Ectodermal cell (in vitro differentiated cells): ENCODE measurements around the gene BNC2.
"Not testable (repeated sequence)": the region's sequence is repeated elsewhere in the genome, so short reads cannot be mapped to it uniquely, and the experiment has no call there.

Experiments used
- H3K27ac ChIP-seq: 2 replicates; pipeline ENCODE4 v1.7.0; 2013; ENCODE audit warnings: mild to moderate bottlenecking, low read depth, low read length; ENCODE audit not compliant: insufficient read depth, poor library complexity, severe bottlenecking
- H3K27me3 ChIP-seq: 2 replicates; pipeline ENCODE4 v1.7.0; 2013; ENCODE audit warnings: mild to moderate bottlenecking, low read length; ENCODE audit not compliant: insufficient read depth, control insufficient read depth, poor library complexity, severe bottlenecking
- H3K36me3 ChIP-seq: one replicate; pipeline ENCODE4 v1.7.0; 2013; ENCODE audit warnings: low read length; ENCODE audit not compliant: control insufficient read depth, insufficient read depth
- H3K4me1 ChIP-seq: one replicate; pipeline ENCODE4 v1.7.0; 2013; ENCODE audit warnings: low read length; ENCODE audit not compliant: control insufficient read depth, insufficient read depth
- H3K4me3 ChIP-seq: 2 replicates; pipeline ENCODE4 v1.7.0; 2013; ENCODE audit warnings: low read depth, low read length, control low read depth; ENCODE audit not compliant: insufficient read depth
- H3K9me3 ChIP-seq: 2 replicates; pipeline ENCODE4 v1.7.0; 2013; ENCODE audit warnings: mild to moderate bottlenecking, low read length, moderate library complexity; ENCODE audit not compliant: control insufficient read depth
- WGBS, 2 experiments: methylation state at CpG; one replicate each; pipeline ENCODE4 v1.1.7; 2013; ENCODE audit warnings: missing lambda C conversion rate in 2 of 2; 5-methylcytosine and 5-hydroxymethylcytosine counted together

The BNC2 gene

DNA sequence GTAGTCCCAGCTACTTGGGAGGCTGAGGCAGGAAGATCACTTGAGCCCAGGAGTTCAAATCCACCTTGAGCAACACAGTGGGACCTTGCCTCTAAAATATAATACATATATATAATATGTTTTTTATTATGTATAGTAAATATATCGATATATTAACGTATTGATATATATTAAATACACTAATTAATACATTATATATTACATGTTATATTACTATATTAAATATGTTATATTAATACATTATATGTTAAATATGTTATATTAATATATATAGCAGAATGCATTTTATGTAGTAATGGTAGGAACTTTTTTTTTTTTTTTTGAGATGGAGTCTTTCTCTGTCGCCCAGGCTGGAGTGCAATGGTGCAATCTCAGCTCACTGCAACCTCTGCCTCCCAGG lies 18.1 kb upstream of the BNC2 start:
- 100% methylated on average over 1 of the region's 3 CpGs for WGBS, 2 experiments
- Histone ChIP-seq H3K4me1 (no peaks in the 10 kb centered on the region), H3K4me3 (no peak overlapping the region), H3K27me3 (no peaks in the 10 kb centered on the region), H3K36me3 (no peaks in the 10 kb centered on the region), H3K9me3 (no peaks in the 10 kb centered on the region), H3K27ac (no peak overlapping the region)

DNA sequence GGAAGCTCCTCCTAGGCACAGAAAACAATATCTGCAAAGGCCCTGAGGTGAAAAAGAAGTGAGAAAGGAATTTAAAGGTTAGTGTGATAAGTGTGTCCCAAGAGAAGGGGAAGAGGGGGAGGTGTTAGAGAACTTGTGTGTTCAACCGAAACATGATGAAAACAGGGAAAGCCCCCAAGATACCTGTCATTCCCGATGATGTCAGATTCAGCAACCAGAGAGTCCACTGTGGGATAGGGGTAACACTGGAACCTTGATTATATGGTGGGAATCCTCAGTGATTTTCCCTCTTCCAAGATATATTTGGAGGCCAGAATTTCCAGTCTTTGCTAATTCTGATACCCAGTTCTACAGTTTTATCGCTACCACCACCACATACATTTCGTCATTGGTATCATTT lies 15.5 kb upstream of the BNC2 start:
- Histone ChIP-seq H3K9me3 (no peaks in the 10 kb centered on the region), H3K4me3 (no peak overlapping the region), H3K27ac (no peak overlapping the region), H3K36me3 (no peaks in the 10 kb centered on the region), H3K27me3 (no peaks in the 10 kb centered on the region), H3K4me1 (no peaks in the 10 kb centered on the region)
- WGBS, 2 experiments, result 93 to 94% methylated on average over 2 to 4 of the region's 4 CpGs

DNA sequence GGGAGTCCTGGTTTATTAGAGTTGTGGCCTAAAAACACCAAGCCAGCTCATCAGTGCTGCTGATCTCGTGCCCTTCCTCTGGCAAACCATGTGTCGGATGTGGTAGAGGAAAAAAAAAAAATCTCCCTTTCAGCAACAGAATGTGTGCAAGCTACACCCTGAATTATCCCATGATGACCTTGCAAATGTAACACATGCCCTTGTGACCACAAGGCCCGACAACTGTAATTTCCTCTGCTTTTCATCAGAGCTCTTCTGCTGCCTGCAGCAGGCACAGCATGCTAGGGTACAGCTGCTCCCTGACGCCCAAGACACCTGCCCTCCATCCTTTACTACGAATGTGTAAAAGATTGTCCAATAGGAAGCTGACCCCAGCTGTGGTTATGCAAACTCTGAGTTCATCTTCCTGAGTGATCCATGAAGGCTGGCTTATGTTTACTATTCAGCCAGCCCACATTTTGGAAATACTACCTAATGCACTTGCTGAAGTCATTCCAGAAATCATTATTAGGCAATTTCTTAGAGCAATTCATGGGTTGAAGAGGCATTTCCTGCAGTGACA lies 14.6 kb upstream of the BNC2 start:
- no peaks in the 10 kb centered on the region for H3K27me3 ChIP-seq
- no peak overlapping the region for H3K4me3 ChIP-seq
- no peaks in the 10 kb centered on the region for H3K36me3 ChIP-seq
- H3K9me3 ChIP-seq, result no peaks in the 10 kb centered on the region
- 76 to 84% methylated on average over 5 of the region's 5 CpGs for WGBS, 2 experiments
- no peaks in the 10 kb centered on the region for H3K4me1 ChIP-seq
- no peak overlapping the region for H3K27ac ChIP-seq

DNA sequence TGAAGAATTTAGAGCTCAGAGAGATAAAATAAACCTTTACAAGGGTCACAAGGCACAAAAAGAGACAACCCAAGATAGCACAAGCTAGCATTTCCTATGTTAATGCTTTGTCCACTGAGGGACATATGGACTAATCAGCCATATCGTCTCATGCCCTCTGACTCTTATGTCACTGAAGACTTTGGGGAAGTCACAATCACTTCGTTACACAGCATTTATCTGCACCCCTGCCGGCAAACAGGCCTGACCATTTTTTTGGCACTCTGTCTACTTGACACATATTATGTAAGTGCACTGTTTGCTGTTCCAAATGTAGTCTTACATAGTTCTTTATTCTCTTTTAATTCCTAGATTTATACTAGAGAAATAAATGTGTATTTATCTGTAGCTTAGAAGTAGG lies 13.9 kb upstream of the BNC2 start:
- Histone ChIP-seq H3K36me3 (no peaks in the 10 kb centered on the region), H3K27ac (no peak overlapping the region), H3K4me3 (no peak overlapping the region), H3K27me3 (no peaks in the 10 kb centered on the region), H3K9me3 (no peaks in the 10 kb centered on the region), H3K4me1 (no peaks in the 10 kb centered on the region)
- WGBS, 2 experiments, result 93 to 94% methylated on average over 3 of the region's 3 CpGs

DNA sequence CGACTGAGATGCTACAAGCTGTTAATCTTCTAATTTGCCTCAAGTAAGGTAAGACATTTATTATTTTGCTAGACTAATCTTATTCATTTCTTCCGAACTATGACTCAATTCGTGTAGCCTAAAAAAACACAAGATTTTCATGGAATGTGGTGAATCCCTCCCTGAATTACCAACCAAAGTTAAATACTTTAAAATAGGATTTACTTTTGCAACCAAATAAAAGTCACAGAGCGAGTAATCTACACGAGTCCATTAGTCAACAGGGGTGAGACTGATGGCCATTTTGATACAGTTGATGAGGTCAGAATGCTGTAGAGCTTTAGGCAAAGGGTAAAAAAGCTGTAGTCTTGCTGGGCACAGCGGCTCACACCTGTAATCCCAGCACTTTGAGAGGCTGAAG lies 13.1 kb upstream of the BNC2 start:
- H3K27me3 ChIP-seq, result no peaks in the 10 kb centered on the region
- H3K4me3 ChIP-seq, result no peak overlapping the region
- H3K4me1 ChIP-seq, result no peaks in the 10 kb centered on the region
- no peak overlapping the region for H3K27ac ChIP-seq
- WGBS, 2 experiments, result 88 to 96% methylated on average over 6 of the region's 6 CpGs
- H3K9me3 ChIP-seq, result no peaks in the 10 kb centered on the region
- no peaks in the 10 kb centered on the region for H3K36me3 ChIP-seq

DNA sequence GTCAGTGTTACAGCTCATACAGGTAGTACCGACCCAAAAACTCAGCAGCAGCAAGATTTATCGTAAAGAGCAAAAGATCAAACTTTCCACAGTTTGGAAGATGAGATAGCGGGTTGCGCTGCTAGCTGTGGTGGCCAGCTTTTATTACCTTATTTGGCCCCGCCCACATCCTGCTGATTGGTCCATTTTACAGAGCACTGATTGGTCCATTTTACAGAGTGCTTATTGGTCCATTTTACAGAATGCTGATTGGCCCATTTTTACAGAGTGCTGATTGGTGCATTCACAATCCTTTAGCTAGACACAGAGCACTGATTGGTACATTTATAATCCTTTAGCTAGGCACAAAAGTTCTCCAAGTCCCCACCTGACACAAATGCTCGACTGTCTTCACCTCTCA lies 12.0 kb upstream of the BNC2 start:
- H3K27ac ChIP-seq, H3K36me3 ChIP-seq, H3K4me1 ChIP-seq, H3K27me3 ChIP-seq, H3K4me3 ChIP-seq, H3K9me3 ChIP-seq: not testable (repeated sequence)
- 96 to 97% methylated on average over 6 of the region's 6 CpGs for WGBS, 2 experiments

DNA sequence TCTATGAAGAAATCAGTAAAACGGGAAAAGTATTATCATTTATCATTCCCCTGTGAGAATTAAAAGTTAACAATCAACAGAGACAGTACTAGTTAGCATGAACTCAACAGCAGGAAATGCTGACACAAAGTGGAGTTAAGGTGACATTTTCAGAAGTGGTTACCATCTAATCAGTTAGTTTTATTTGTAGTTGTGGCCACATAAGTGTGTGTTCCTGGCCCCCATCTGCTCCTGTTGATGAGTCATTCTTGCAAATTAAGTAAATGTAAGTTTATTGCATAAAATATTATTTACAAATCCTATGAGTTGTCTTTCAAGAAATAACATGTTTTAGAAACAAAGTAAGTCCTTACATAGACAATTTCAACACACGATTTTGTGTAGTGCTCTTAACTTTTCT lies 8.9 kb upstream of the BNC2 start:
- no peaks in the 10 kb centered on the region for H3K36me3 ChIP-seq
- no peaks in the 10 kb centered on the region for H3K27me3 ChIP-seq
- no peak overlapping the region for H3K27ac ChIP-seq
- H3K9me3 ChIP-seq, result no peaks in the 10 kb centered on the region
- no peaks in the 10 kb centered on the region for H3K4me1 ChIP-seq
- H3K4me3 ChIP-seq, result no peak overlapping the region
- 79 to 100% methylated on average over 1 to 2 of the region's 2 CpGs for WGBS, 2 experiments

DNA sequence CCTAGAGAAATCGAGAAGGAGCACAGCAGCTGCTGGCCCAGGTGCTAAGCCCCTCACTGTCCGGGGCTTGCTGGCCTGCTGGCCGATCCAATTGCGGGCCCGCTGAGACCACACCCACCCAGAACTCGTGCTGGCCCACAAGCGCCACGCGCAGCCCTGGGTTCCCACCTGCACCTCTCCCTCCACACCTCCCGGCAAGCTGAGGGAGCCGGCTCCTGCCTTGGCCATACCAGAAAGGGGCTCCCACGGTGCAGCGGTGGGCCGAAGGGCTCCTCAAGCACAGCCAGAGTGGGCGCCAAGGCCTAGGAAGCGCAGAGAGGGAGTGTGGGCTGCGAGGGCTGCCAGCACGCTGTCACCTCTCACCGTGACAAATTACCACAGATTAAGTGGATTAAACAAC lies 6.8 kb upstream of the BNC2 start:
- no peak overlapping the region for H3K27ac ChIP-seq
- H3K4me1 ChIP-seq, result no peaks in the 10 kb centered on the region
- no peak overlapping the region for H3K4me3 ChIP-seq
- H3K27me3 ChIP-seq, result peaks cover 14% of the 10 kb centered on the region
- 89 to 90% methylated on average over 19 of the region's 19 CpGs for WGBS, 2 experiments
- H3K36me3 ChIP-seq, result no peaks in the 10 kb centered on the region
- H3K9me3 ChIP-seq, result no peaks in the 10 kb centered on the region

DNA sequence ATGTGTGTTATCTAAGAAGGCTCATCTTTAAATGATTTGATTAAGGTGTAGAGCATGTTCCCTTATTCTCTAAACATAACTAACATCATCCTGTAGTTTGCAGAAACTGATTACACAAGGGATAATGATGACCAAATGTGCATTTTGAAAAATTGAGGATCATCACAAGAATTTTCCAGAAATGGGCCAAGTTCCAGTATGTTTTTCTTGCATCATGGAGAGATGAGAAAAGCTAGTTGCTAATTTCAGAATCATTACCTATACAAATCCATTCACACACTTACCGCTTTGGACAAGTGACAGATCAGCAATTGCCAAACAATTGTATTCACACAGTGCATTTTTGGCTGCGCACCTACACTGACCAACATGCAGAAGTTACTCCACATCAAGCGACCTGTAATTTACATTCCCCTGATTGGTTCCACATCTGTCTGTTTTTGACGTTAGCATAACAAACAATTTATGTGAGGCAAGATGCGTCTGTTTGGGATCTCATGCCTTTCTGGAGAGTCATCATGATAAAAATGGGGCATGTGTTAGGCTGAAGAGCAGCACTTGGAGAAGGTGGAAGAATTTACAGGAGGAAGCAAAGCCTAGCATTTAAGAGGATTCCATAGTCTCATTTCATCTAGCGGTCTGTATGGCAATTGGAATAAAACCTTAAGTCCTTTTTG lies 2.8 kb upstream of the BNC2 start:
- H3K4me3 ChIP-seq, result no peak overlapping the region
- peaks cover 52% of the 10 kb centered on the region for H3K27me3 ChIP-seq
- H3K36me3 ChIP-seq, result no peaks in the 10 kb centered on the region
- no peak overlapping the region for H3K27ac ChIP-seq
- WGBS, 2 experiments, result 88 to 89% methylated on average over 6 of the region's 6 CpGs
- H3K4me1 ChIP-seq, result no peaks in the 10 kb centered on the region
- no peaks in the 10 kb centered on the region for H3K9me3 ChIP-seq

DNA sequence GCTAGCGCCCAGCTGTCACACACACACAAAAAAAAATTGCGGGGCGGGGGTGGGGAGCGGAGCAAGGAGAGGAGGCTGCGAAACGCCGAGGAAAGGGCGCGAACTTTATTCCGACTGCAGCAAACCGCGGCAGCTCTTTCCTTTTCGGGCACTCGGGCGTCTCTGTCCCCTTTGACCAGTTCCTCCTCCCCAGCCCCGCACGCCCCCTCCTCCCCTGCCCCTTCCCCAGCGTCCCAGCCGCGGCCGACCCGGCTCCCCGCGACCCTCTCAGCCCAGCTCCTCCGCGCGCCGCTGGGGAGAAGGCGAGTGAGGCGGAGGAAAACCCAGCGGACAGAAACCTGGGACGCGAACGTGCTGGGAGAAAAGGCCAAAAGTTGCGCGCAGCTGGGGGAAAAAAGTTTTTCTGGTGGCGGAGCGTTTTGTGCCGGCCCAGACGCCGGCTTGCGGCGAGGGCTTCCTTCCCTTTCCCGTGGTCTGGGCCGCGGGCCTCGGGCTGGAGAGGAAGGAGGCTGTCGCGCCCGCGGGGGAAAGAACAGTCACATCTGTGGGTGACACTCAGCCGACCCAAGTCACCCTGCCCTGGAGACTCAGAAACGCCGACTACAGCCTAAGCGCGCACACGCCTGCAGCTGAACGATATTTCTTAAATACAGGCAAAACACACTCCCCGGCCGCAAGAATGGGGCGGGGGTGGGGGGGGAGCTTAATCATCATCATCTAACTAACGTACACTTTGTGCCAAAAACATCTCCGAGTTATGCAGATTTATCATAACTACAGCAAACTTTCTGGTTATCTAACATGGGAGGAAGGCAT lies 1.1 kb upstream of the BNC2 start:
- Histone ChIP-seq H3K36me3 (no peaks in the 10 kb centered on the region), H3K27ac (no peak overlapping the region), H3K4me1 (peaks cover 4% of the 10 kb centered on the region), H3K9me3 (no peaks in the 10 kb centered on the region), H3K27me3 (peaks cover 65% of the 10 kb centered on the region), H3K4me3 (peak overlapping the region; percentile 72)
- WGBS, 2 experiments, result 0 to 1% methylated on average over 57 to 63 of the region's 63 CpGs
